ENCODE results near the gene ACBD7. TPM values are rescaled to one million over a fixed set of nuclear protein-coding genes. Genes with fewer than 3 reads are reported as not detected.

The ACBD7 gene
- total RNA-seq, 1 donor from 2014 or later: 1.3 TPM

GRCh38 chr10:15113766-15114165 lies 25.2 kb upstream of the ACBD7 start:
- peaks cover 3% of the 10 kb centered on the region for H3K4me1 Mint-ChIP-seq
- H3K36me3 Mint-ChIP-seq (ENCODE audit: low read depth): peaks cover 27% of the 10 kb centered on the region
- H3K9me3 Mint-ChIP-seq: no peaks in the 10 kb centered on the region
- no peak overlapping the region for H3K4me3 Mint-ChIP-seq
- intact Hi-C loops (cut with micrococcal nuclease): no loop called here
- no peak for DNase-seq
- no peaks in the 10 kb centered on the region for H3K27me3 Mint-ChIP-seq
- no peak overlapping the region for H3K27ac Mint-ChIP-seq

- Mint-ChIP-seq H3K4me3 (no peak overlapping the region), H3K27me3 (no peaks in the 10 kb centered on the region), H3K27ac (no peak overlapping the region), H3K36me3 (ENCODE audit: low read depth) (peaks cover 33% of the 10 kb centered on the region), H3K9me3 (no peaks in the 10 kb centered on the region), H3K4me1 (peaks cover 3% of the 10 kb centered on the region)
- DNase-seq: no peak
- intact Hi-C loops (cut with micrococcal nuclease): no loop called here
Observed at GRCh38 chr10:15112657-15113056, 24.1 kb upstream of the ACBD7 start.

GRCh38 chr10:15106352-15107013 lies 17.9 kb upstream of the ACBD7 start:
- Mint-ChIP-seq H3K4me1 (peaks cover 6% of the 10 kb centered on the region), H3K27ac (peak overlapping the region; percentile 20), H3K4me3 (no peak overlapping the region), H3K27me3 (no peaks in the 10 kb centered on the region), H3K9me3 (no peaks in the 10 kb centered on the region), H3K36me3 (ENCODE audit: low read depth) (peaks cover 50% of the 10 kb centered on the region)
- DNase-seq: peak; percentile 90
- intact Hi-C loops (cut with micrococcal nuclease): loop anchor here (1.0 to 2.0 kb wide), 2 partner anchors 115 to 608 kb away; no protein-coding TSS in a partner anchor

- Mint-ChIP-seq H3K4me1 (peaks cover 17% of the 10 kb centered on the region), H3K36me3 (ENCODE audit: low read depth) (peaks cover 51% of the 10 kb centered on the region), H3K27me3 (no peaks in the 10 kb centered on the region), H3K27ac (peak overlapping the region; percentile 18), H3K4me3 (no peak overlapping the region), H3K9me3 (no peaks in the 10 kb centered on the region)
- DNase-seq: no peak
- intact Hi-C loops (cut with micrococcal nuclease): no loop called here
Observed at GRCh38 chr10:15103513-15103912, 14.9 kb upstream of the ACBD7 start.

- peaks cover 40% of the 10 kb centered on the region for H3K36me3 Mint-ChIP-seq (ENCODE audit: low read depth)
- peak overlapping the region; percentile 46 for H3K27ac Mint-ChIP-seq
- peaks cover 20% of the 10 kb centered on the region for H3K4me1 Mint-ChIP-seq
- H3K4me3 Mint-ChIP-seq: peak overlapping the region; percentile 27
- no peaks in the 10 kb centered on the region for H3K9me3 Mint-ChIP-seq
- DNase-seq: no peak
- peaks cover 2% of the 10 kb centered on the region for H3K27me3 Mint-ChIP-seq
- intact Hi-C loops (cut with micrococcal nuclease): loop anchor here (5.0 kb wide), 1 partner anchor 272 kb away; the partner anchor contains the start of gene FAM171A1
Observed at GRCh38 chr10:15099886-15100285, 11.3 kb upstream of the ACBD7 start.

- intact Hi-C loops (cut with micrococcal nuclease): loop anchor here (1.0 to 5.0 kb wide), 7 partner anchors 9 to 275 kb away; partner anchors contain the start of genes ACBD7, CDNF, DCLRE1C and FAM171A1
- peak; percentile 98 for DNase-seq
- Mint-ChIP-seq H3K4me3 (peak within 1 kb of the TSS; percentile 95), H3K27me3 (peaks cover 2% of the 10 kb centered on the region), H3K36me3 (ENCODE audit: low read depth) (peaks cover 24% of the 10 kb centered on the region), H3K9me3 (no peaks in the 10 kb centered on the region), H3K4me1 (peaks cover 20% of the 10 kb centered on the region), H3K27ac (peak within 1 kb of the TSS; percentile 92)
Observed at GRCh38 chr10:15097011-15097812, 8.6 kb upstream of the ACBD7 start, which contains the start of gene RPP38. TSS of gene RPP38 (plus strand) at chr10:15097355. CDS start at chr10:15103315, 5,960 bp downstream.

- Mint-ChIP-seq H3K27me3 (peaks cover 2% of the 10 kb centered on the region), H3K27ac (peak overlapping the region; percentile 92), H3K4me1 (peaks cover 20% of the 10 kb centered on the region), H3K36me3 (ENCODE audit: low read depth) (peaks cover 20% of the 10 kb centered on the region), H3K9me3 (no peaks in the 10 kb centered on the region), H3K4me3 (peak overlapping the region; percentile 95)
- intact Hi-C loops (cut with micrococcal nuclease): loop anchor here (1.0 to 5.0 kb wide), 7 partner anchors 8 to 276 kb away; partner anchors contain the start of genes ACBD7, CDNF, DCLRE1C and FAM171A1
- no peak for DNase-seq
Observed at GRCh38 chr10:15096661-15097010, 8.1 kb upstream of the ACBD7 start.

- Mint-ChIP-seq H3K4me3 (no peak overlapping the region), H3K27me3 (peaks cover 3% of the 10 kb centered on the region), H3K36me3 (ENCODE audit: low read depth) (peaks cover 5% of the 10 kb centered on the region), H3K27ac (no peak overlapping the region), H3K4me1 (peaks cover 8% of the 10 kb centered on the region), H3K9me3 (no peaks in the 10 kb centered on the region)
- intact Hi-C loops (cut with micrococcal nuclease): no loop called here
- DNase-seq: no peak
Observed at GRCh38 chr10:15092855-15093408, 4.4 kb upstream of the ACBD7 start.

- intact Hi-C loops (cut with micrococcal nuclease): no loop called here
- no peak overlapping the region for H3K27ac Mint-ChIP-seq
- peaks cover 3% of the 10 kb centered on the region for H3K4me1 Mint-ChIP-seq
- H3K27me3 Mint-ChIP-seq: peaks cover 3% of the 10 kb centered on the region
- no peak overlapping the region for H3K4me3 Mint-ChIP-seq
- no peak for DNase-seq
- H3K36me3 Mint-ChIP-seq (ENCODE audit: low read depth): no peaks in the 10 kb centered on the region
- H3K9me3 Mint-ChIP-seq: no peaks in the 10 kb centered on the region
Observed at GRCh38 chr10:15091418-15091817, 2.8 kb upstream of the ACBD7 start.

- no peak for DNase-seq
- no peaks in the 10 kb centered on the region for H3K9me3 Mint-ChIP-seq
- intact Hi-C loops (cut with micrococcal nuclease): no loop called here
- no peak overlapping the region for H3K4me3 Mint-ChIP-seq
- H3K27me3 Mint-ChIP-seq: peaks cover 6% of the 10 kb centered on the region
- peaks cover 5% of the 10 kb centered on the region for H3K4me1 Mint-ChIP-seq
- no peaks in the 10 kb centered on the region for H3K36me3 Mint-ChIP-seq (ENCODE audit: low read depth)
- no peak overlapping the region for H3K27ac Mint-ChIP-seq
Observed at GRCh38 chr10:15084502-15084922, 4.1 kb downstream of the ACBD7 start.

- intact Hi-C loops (cut with micrococcal nuclease): no loop called here
- peaks cover 5% of the 10 kb centered on the region for H3K4me1 Mint-ChIP-seq
- H3K27me3 Mint-ChIP-seq: peaks cover 6% of the 10 kb centered on the region
- no peak for DNase-seq
- no peaks in the 10 kb centered on the region for H3K9me3 Mint-ChIP-seq
- H3K27ac Mint-ChIP-seq: no peak overlapping the region
- no peaks in the 10 kb centered on the region for H3K36me3 Mint-ChIP-seq (ENCODE audit: low read depth)
- no peak overlapping the region for H3K4me3 Mint-ChIP-seq
Observed at GRCh38 chr10:15083674-15084501, 4.7 kb downstream of the ACBD7 start.

- Mint-ChIP-seq H3K36me3 (ENCODE audit: low read depth) (no peaks in the 10 kb centered on the region), H3K9me3 (no peaks in the 10 kb centered on the region), H3K27ac (no peak overlapping the region), H3K4me3 (no peak overlapping the region), H3K4me1 (no peaks in the 10 kb centered on the region), H3K27me3 (no peaks in the 10 kb centered on the region)
- intact Hi-C loops (cut with micrococcal nuclease): no loop called here
- no peak for DNase-seq
Observed at GRCh38 chr10:15075421-15075820, 13.2 kb downstream of the ACBD7 start.

GRCh38 chr10:15072358-15072757 lies 16.2 kb downstream of the ACBD7 start:
- no peaks in the 10 kb centered on the region for H3K9me3 Mint-ChIP-seq
- no peaks in the 10 kb centered on the region for H3K36me3 Mint-ChIP-seq (ENCODE audit: low read depth)
- DNase-seq: no peak
- intact Hi-C loops (cut with micrococcal nuclease): no loop called here
- no peaks in the 10 kb centered on the region for H3K4me1 Mint-ChIP-seq
- H3K27me3 Mint-ChIP-seq: no peaks in the 10 kb centered on the region
- H3K27ac Mint-ChIP-seq: no peak overlapping the region
- H3K4me3 Mint-ChIP-seq: no peak overlapping the region

Data from activated CD4-positive, alpha-beta T cell treated with anti-CD3 and anti-CD28 coated beads, Interleukin-2, amount 10 ng/mL, durations not matched to agents 24 days and 14 days (primary cell).